Measurements from ENCODE around the gene GP1BB. TPM values are rescaled to one million over a fixed set of nuclear protein-coding genes. Genes with fewer than 3 reads are reported as not detected.

GP1BB gene
- total RNA-seq, 4 donors from 2014 or later: 3.3 to 5.9 (median 4.7) TPM

DNA sequence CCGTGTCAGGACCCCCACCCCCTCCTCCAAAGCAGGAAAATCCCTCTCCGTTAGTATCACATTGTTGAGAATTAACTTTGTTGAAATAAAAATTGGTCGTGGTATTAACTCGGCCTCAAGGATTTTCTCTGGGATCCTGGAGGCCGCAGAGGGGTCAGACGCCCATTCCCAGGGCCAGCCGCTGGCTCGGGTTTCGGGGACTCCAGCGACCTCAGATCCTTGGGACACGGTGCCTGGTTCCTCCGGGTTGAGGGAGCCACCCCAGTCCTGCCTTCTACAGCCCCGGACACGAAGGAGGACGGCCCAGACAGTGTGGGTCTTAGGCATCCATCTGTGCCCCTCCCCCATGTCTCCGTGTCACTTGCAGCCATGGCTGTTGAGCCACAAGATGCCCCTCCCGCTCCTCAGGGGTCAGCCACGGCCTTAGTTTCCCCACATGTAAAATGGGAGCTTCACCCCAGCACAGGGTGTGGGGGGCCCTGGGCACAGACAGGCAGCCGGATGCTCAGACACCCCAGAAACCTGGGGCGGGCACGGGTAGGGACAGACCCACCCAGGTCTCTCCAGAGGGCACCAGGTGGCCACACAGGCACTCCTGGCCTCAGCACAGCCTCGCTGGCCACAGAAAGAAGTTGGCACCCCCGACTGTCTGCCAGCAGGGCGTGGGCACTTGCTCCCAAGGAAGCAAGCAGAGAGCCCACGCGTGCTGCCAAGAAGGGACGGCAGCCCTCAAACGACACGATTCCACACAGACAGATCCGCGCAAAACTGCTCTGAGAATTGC, 15.5 kb downstream of the GP1BB start:
- Histone ChIP-seq H3K4me3 (no peak overlapping the region), H3K27me3 (peaks cover 0 to 10% of the 10 kb centered on the region in 2 donors), H3K27ac (no peak overlapping the region), H3K36me3 (no peaks in the 10 kb centered on the region), H3K4me1 (peaks cover 0 to 7% (median 0%) of the 10 kb centered on the region in 4 donors), H3K9me3 (no peaks in the 10 kb centered on the region)
- no peak for TF ChIP-seq POLR2A (IDR thresholded peaks at IDR 0.05)
- TF ChIP-seq, protein P1, sequence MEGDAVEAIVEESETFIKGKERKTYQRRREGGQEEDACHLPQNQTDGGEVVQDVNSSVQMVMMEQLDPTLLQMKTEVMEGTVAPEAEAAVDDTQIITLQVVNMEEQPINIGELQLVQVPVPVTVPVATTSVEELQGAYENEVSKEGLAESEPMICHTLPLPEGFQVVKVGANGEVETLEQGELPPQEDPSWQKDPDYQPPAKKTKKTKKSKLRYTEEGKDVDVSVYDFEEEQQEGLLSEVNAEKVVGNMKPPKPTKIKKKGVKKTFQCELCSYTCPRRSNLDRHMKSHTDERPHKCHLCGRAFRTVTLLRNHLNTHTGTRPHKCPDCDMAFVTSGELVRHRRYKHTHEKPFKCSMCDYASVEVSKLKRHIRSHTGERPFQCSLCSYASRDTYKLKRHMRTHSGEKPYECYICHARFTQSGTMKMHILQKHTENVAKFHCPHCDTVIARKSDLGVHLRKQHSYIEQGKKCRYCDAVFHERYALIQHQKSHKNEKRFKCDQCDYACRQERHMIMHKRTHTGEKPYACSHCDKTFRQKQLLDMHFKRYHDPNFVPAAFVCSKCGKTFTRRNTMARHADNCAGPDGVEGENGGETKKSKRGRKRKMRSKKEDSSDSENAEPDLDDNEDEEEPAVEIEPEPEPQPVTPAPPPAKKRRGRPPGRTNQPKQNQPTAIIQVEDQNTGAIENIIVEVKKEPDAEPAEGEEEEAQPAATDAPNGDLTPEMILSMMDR (IDR thresholded peaks at IDR 0.05): no peak
- no peak for TF ChIP-seq EP300 (IDR thresholded peaks at IDR 0.05)
- no peak for DNase-seq (ENCODE audit: low spot score in 2 of 2)
- WGBS, 2 donors: 54 to 59% methylated on average over 17 to 27 of the region's 31 CpGs

DNA sequence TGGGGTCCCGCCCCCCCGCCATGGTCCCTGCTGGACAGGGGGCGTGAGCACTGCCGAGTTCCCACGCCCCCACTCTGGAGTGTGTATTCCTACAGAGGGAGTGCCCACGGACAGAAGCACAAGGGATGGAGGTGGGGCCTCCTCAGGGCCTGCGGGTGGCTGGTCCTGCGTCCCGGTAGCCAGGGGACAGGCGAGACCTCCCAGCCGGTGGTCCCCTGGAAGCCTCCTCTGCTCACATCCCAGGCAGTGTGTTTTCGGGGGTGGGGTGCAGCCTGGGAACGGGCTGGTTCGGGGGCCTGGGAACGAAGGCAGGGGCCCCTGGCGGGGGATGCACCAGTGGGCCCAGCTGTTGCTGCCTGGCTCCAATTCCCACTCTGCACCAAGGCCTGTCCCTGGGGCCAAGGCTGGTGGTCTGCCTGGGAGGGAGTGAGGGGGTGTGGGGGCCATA, 16.1 kb downstream of the GP1BB start:
- 43 to 52% methylated on average over 10 to 15 of the region's 16 CpGs for WGBS, 2 donors
- TF ChIP-seq EP300 (IDR thresholded peaks at IDR 0.05) (no peak), POLR2A (IDR thresholded peaks at IDR 0.05) (no peak)
- TF ChIP-seq, protein P1 (IDR thresholded peaks at IDR 0.05): no peak
- Histone ChIP-seq H3K36me3 (no peaks in the 10 kb centered on the region), H3K27me3 (peaks cover 0 to 10% of the 10 kb centered on the region in 2 donors), H3K27ac (no peak overlapping the region), H3K9me3 (no peaks in the 10 kb centered on the region), H3K4me3 (no peak overlapping the region), H3K4me1 (peaks cover 0 to 7% (median 0%) of the 10 kb centered on the region in 4 donors)
- no peak for DNase-seq (ENCODE audit: low spot score in 2 of 2)

DNA sequence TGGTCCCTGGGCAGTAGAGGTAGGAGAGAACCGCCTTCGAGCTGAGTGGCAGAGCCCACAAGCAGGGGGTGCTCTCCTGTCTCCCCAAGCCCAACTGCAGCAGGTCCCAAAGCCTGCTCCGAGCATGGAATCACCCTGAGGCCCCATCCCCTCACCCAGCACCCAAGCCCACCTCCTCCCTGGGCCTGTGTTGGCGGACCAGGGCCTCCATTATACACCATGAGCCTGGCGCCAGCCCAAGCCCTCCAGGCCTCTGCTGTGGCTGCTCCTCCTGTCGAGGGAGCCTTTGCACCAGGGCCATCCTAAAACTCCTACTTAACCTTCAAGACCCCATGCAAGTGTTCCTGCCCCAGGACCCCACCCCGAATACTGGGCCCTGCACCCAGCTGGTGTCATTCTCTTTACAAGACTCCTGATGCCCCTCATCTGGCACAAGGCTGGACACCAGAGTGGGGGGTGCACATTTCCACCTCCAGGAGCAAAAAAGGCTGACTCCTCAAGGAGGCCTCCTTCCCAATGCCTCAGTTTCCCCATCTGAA, 16.6 kb downstream of the GP1BB start:
- no peaks in the 10 kb centered on the region for H3K36me3 ChIP-seq
- H3K27ac ChIP-seq: no peak overlapping the region
- DNase-seq (ENCODE audit: low spot score in 2 of 2): no peak
- no peak overlapping the region for H3K4me3 ChIP-seq
- H3K4me1 ChIP-seq: peaks cover 0 to 7% (median 0%) of the 10 kb centered on the region in 4 donors
- no peaks in the 10 kb centered on the region for H3K9me3 ChIP-seq
- peaks cover 0 to 10% of the 10 kb centered on the region in 2 donors for H3K27me3 ChIP-seq
- no peak for TF ChIP-seq POLR2A (IDR thresholded peaks at IDR 0.05)
- TF ChIP-seq EP300 (IDR thresholded peaks at IDR 0.05): no peak
- TF ChIP-seq, protein P1 (IDR thresholded peaks at IDR 0.05): no peak
- 78 to 96% methylated on average over 7 of the region's 7 CpGs for WGBS, 2 donors

DNA sequence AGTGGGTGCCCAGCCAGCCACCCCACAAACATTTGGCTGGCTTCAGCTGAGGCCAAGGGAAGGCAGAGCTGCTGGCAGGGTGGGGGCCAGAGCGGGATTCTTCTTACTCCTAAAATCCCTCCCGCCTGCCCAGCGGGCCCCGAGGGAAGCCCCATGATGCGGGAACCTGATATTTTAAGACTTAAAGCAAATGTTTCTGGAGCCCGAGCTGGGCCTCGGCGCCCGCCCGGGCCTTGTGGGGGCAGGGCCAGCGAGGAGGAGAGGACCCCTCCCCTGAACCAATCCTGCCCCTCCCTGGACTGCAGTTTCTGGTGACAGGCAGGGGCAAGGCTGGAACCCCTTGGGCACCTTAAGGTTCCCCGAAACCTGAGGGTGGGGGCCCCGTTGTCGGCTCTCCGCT, 17.2 kb downstream of the GP1BB start:
- Histone ChIP-seq H3K27ac (no peak overlapping the region), H3K4me1 (peaks cover 0 to 7% (median 0%) of the 10 kb centered on the region in 4 donors), H3K4me3 (no peak overlapping the region), H3K9me3 (no peaks in the 10 kb centered on the region), H3K27me3 (peaks cover 0 to 10% of the 10 kb centered on the region in 2 donors), H3K36me3 (no peaks in the 10 kb centered on the region)
- WGBS, 2 donors: 82 to 85% methylated on average over 11 to 15 of the region's 15 CpGs
- TF ChIP-seq, protein P1 (IDR thresholded peaks at IDR 0.05): no peak
- no peak for TF ChIP-seq POLR2A (IDR thresholded peaks at IDR 0.05)
- no peak for TF ChIP-seq EP300 (IDR thresholded peaks at IDR 0.05)
- DNase-seq (ENCODE audit: low spot score in 2 of 2): no peak

DNA sequence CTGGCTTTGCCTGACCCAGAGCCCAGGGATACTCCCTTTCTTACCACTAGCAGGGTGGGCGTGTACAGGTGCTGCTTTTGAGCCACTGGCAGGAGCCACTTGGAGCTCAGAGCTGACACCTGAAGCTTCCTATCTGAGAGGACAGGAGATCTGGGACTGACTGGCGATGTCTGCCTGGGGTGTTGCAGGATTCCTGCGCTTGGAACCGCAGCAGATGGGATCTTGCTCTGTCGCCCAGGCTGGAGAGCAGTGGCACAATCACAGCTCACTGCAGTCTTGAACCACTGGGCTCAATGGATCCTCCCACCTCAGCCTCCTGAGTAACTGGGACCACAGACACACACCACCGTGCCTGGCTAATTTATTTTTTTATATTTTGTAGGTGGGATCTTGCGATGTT, 17.7 kb downstream of the GP1BB start:
- no peak overlapping the region for H3K27ac ChIP-seq
- TF ChIP-seq POLR2A (IDR thresholded peaks at IDR 0.05) (no peak), EP300 (IDR thresholded peaks at IDR 0.05) (no peak)
- TF ChIP-seq, protein P1 (IDR thresholded peaks at IDR 0.05): no peak
- no peak for DNase-seq (ENCODE audit: low spot score in 2 of 2)
- H3K36me3 ChIP-seq: no peaks in the 10 kb centered on the region
- peaks cover 0 to 10% of the 10 kb centered on the region in 2 donors for H3K27me3 ChIP-seq
- H3K4me1 ChIP-seq: peaks cover 0 to 7% (median 0%) of the 10 kb centered on the region in 4 donors
- no peaks in the 10 kb centered on the region for H3K9me3 ChIP-seq
- 90 to 93% methylated on average over 5 to 6 of the region's 7 CpGs for WGBS, 2 donors
- H3K4me3 ChIP-seq: no peak overlapping the region

Data from tibial nerve (tissue), 4 donors.